WTC11 (cell line): ENCODE data around the gene TRPM2. TPM values are rescaled to one million over a fixed set of nuclear protein-coding genes. Genes with fewer than 3 reads are reported as not detected.

ENCODE experiments used
- ATAC-seq: fragments of 200-7000 bp; cut with Tn5 transposase; 2 replicates; pipeline ENCODE4 v1.10.0; 2021; ENCODE audit warnings: mild to moderate bottlenecking, moderate library complexity
- CTCF ChIA-PET: fragments of 300-600 bp; sonication (Branson Sonifier 250); formaldehyde crosslinking; loops from one replicate; lab custom pipeline; 2021; ENCODE audit warnings: antibody characterized with exemption; lab: Charles Lee
- POLR2A ChIA-PET: fragments of 350-600 bp; sonication (Branson Sonifier 250); formaldehyde crosslinking; loops from one replicate; lab custom pipeline; 2021; ENCODE audit warnings: antibody characterized with exemption; lab: Charles Lee
- DNase-seq: peaks from one replicate; pipeline ENCODE4 v3.0.0; 2021; ENCODE audit warnings: low spot score
- H3K27ac Mint-ChIP-seq: 2 replicates; pipeline ENCODE4 v1.8.0; 2021; ENCODE audit warnings: mixed read lengths
- H3K27me3 Mint-ChIP-seq: 2 replicates; pipeline ENCODE4 v1.8.0; 2021; ENCODE audit warnings: low read depth, mild to moderate bottlenecking, moderate library complexity, mixed read lengths
- H3K36me3 Mint-ChIP-seq: 2 replicates; pipeline ENCODE4 v1.8.0; 2021; ENCODE audit warnings: mixed read lengths
- H3K4me1 Mint-ChIP-seq: 2 replicates; pipeline ENCODE4 v1.8.0; 2022; ENCODE audit warnings: mixed read lengths
- H3K4me3 Mint-ChIP-seq: 2 replicates; pipeline ENCODE4 v1.8.0; 2021; ENCODE audit warnings: mild to moderate bottlenecking, moderate library complexity, mixed read lengths
- H3K9me3 Mint-ChIP-seq: 2 replicates; pipeline ENCODE4 v1.8.0; 2021; ENCODE audit warnings: mixed read lengths
- CREM ChIP-seq: sonication (generic); formaldehyde crosslinking; IDR thresholded peaks from 2 replicates; pipeline ENCODE4 v1.8.1; 2022; ENCODE audit warnings: mild to moderate bottlenecking, missing genetic modification reagents, moderate library complexity
- ELF4 ChIP-seq: sonication (generic); formaldehyde crosslinking; IDR thresholded peaks from 2 replicates; pipeline ENCODE4 v1.8.1; 2022; ENCODE audit warnings: low read depth, mild to moderate bottlenecking, moderate library complexity, missing genetic modification reagents
- ESRRA ChIP-seq: sonication (generic); formaldehyde crosslinking; IDR thresholded peaks from 2 replicates; pipeline ENCODE4 v1.8.1; 2022; ENCODE audit warnings: mild to moderate bottlenecking, missing genetic modification reagents, borderline replicate concordance
- ETV6 ChIP-seq: sonication (generic); formaldehyde crosslinking; IDR thresholded peaks from 2 replicates; pipeline ENCODE4 v1.8.1; 2022; ENCODE audit warnings: mild to moderate bottlenecking, missing genetic modification reagents
- GABPB1 ChIP-seq: sonication (generic); formaldehyde crosslinking; IDR thresholded peaks from 2 replicates; pipeline ENCODE4 v1.8.1; 2023; ENCODE audit warnings: mild to moderate bottlenecking, missing genetic modification reagents
- HMGXB4 ChIP-seq: sonication (generic); formaldehyde crosslinking; IDR thresholded peaks from 2 replicates; pipeline ENCODE4 v1.8.1; 2023; ENCODE audit warnings: mild to moderate bottlenecking, moderate library complexity, missing genetic modification reagents
- MAX ChIP-seq: sonication (generic); formaldehyde crosslinking; IDR thresholded peaks from 2 replicates; pipeline ENCODE4 v1.8.0; 2022; ENCODE audit warnings: mild to moderate bottlenecking, missing genetic modification reagents
- NFYB ChIP-seq: sonication (generic); formaldehyde crosslinking; conservative IDR thresholded peaks from 2 replicates; pipeline ENCODE4 v1.8.0; 2022; ENCODE audit warnings: low read depth, missing genetic modification reagents
- NR1H2 ChIP-seq: sonication (generic); formaldehyde crosslinking; IDR thresholded peaks from 2 replicates; pipeline ENCODE4 v1.9.0; 2021; ENCODE audit warnings: mild to moderate bottlenecking, moderate library complexity, missing genetic modification reagents
- PRRX2 ChIP-seq: fragments of 250-450 bp; sonication (Bioruptor Pico); IDR thresholded peaks from 2 replicates; pipeline ENCODE4 v1.8.0; 2021; ENCODE audit warnings: mild to moderate bottlenecking
- ZNF232 ChIP-seq: sonication (generic); formaldehyde crosslinking; IDR thresholded peaks from 2 replicates; pipeline ENCODE4 v1.8.0; 2022; ENCODE audit warnings: mild to moderate bottlenecking, missing genetic modification reagents
- ZNF423 ChIP-seq: fragments of 250-450 bp; sonication (Bioruptor Pico); IDR thresholded peaks from 2 replicates; pipeline ENCODE4 v2.1.2; 2022; ENCODE audit warnings: mild to moderate bottlenecking, moderate library complexity
- ZNF512 ChIP-seq: sonication (generic); formaldehyde crosslinking; IDR thresholded peaks from 2 replicates; pipeline ENCODE4 v1.8.1; 2022; ENCODE audit warnings: missing genetic modification reagents, borderline replicate concordance
- total RNA-seq: library from RNA; stranded (reverse); gene quantifications from 3 replicates; pipeline ENCODE4 v1.2.3, GENCODE V29; 2021
- TF ChIP-seq, protein P1 (sequence below): sonication (generic); formaldehyde crosslinking; IDR thresholded peaks from 2 replicates; pipeline ENCODE4 v1.8.1; 2023; ENCODE audit warnings: mild to moderate bottlenecking, missing genetic modification reagents, borderline replicate concordance
- TF ChIP-seq, protein P2 (sequence below): sonication (generic); formaldehyde crosslinking; IDR thresholded peaks from 2 replicates; pipeline ENCODE4 v1.8.1; 2023; ENCODE audit warnings: mild to moderate bottlenecking, missing genetic modification reagents
- TF ChIP-seq, protein P3 (sequence below): fragments of 250-450 bp; sonication (Bioruptor Pico); conservative IDR thresholded peaks from 2 replicates; pipeline ENCODE4 v1.9.0; 2021; ENCODE audit warnings: mild to moderate bottlenecking
- TF ChIP-seq, protein P4 (sequence below): sonication (generic); formaldehyde crosslinking; IDR thresholded peaks from 2 replicates; pipeline ENCODE4 v1.8.1; 2023; ENCODE audit warnings: mild to moderate bottlenecking, missing genetic modification reagents, moderate library complexity
- TF ChIP-seq, protein P5 (sequence below): sonication (generic); formaldehyde crosslinking; IDR thresholded peaks from 2 replicates; pipeline ENCODE4 v1.8.1; 2022; ENCODE audit warnings: mild to moderate bottlenecking, missing genetic modification reagents, moderate library complexity, borderline replicate concordance
- TF ChIP-seq, protein P6 (sequence below): sonication (generic); formaldehyde crosslinking; IDR thresholded peaks from 2 replicates; pipeline ENCODE4 v1.8.1; 2023; ENCODE audit warnings: mild to moderate bottlenecking, missing genetic modification reagents

Gene TRPM2
- total RNA-seq, 1 experiment from 2014 or later, result 0.92 TPM

- TF ChIP-seq, protein P1, sequence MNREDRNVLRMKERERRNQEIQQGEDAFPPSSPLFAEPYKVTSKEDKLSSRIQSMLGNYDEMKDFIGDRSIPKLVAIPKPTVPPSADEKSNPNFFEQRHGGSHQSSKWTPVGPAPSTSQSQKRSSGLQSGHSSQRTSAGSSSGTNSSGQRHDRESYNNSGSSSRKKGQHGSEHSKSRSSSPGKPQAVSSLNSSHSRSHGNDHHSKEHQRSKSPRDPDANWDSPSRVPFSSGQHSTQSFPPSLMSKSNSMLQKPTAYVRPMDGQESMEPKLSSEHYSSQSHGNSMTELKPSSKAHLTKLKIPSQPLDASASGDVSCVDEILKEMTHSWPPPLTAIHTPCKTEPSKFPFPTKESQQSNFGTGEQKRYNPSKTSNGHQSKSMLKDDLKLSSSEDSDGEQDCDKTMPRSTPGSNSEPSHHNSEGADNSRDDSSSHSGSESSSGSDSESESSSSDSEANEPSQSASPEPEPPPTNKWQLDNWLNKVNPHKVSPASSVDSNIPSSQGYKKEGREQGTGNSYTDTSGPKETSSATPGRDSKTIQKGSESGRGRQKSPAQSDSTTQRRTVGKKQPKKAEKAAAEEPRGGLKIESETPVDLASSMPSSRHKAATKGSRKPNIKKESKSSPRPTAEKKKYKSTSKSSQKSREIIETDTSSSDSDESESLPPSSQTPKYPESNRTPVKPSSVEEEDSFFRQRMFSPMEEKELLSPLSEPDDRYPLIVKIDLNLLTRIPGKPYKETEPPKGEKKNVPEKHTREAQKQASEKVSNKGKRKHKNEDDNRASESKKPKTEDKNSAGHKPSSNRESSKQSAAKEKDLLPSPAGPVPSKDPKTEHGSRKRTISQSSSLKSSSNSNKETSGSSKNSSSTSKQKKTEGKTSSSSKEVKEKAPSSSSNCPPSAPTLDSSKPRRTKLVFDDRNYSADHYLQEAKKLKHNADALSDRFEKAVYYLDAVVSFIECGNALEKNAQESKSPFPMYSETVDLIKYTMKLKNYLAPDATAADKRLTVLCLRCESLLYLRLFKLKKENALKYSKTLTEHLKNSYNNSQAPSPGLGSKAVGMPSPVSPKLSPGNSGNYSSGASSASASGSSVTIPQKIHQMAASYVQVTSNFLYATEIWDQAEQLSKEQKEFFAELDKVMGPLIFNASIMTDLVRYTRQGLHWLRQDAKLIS (CRISPR knock-in tag), result no peak
- no peak for TF ChIP-seq NFYB (CRISPR knock-in tag)
- no peak for TF ChIP-seq GABPB1 (CRISPR knock-in tag)
- no peak for TF ChIP-seq CREM (CRISPR knock-in tag)
- TF ChIP-seq ESRRA (CRISPR knock-in tag), result no peak
- TF ChIP-seq, protein P2, sequence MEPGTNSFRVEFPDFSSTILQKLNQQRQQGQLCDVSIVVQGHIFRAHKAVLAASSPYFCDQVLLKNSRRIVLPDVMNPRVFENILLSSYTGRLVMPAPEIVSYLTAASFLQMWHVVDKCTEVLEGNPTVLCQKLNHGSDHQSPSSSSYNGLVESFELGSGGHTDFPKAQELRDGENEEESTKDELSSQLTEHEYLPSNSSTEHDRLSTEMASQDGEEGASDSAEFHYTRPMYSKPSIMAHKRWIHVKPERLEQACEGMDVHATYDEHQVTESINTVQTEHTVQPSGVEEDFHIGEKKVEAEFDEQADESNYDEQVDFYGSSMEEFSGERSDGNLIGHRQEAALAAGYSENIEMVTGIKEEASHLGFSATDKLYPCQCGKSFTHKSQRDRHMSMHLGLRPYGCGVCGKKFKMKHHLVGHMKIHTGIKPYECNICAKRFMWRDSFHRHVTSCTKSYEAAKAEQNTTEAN (CRISPR knock-in tag), result no peak
- TF ChIP-seq ZNF512 (CRISPR knock-in tag), result no peak
Observed at GRCh38 chr21:44429894-44430293, 76.5 kb downstream of the TRPM2 start (continued).

DNA sequence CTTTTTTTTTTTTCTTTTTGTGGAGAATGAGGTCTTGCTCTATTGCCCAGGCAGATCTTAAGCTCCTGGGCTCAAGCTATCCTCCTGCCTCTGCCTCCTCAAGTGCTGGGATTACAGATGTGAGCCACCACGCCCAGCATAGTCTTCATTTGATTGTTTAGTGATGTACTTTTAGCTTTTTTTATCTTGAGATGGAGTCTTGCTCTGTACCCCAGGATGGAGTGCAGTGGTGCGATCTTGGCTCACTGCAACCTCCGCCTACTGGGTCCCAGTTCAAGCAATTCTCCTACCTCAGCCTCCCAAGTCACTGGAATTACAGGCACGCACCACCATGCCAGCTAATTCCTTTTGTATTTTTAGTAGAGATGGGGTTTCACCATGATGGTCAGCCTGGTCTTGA lies 77.9 kb downstream of the TRPM2 start:
- POLR2A ChIA-PET, result interaction anchor here (0.7 kb wide), 1 partner anchor 13 kb away, joined by 3 read pairs; no protein-coding TSS in a partner anchor
- TF ChIP-seq, protein P3, sequence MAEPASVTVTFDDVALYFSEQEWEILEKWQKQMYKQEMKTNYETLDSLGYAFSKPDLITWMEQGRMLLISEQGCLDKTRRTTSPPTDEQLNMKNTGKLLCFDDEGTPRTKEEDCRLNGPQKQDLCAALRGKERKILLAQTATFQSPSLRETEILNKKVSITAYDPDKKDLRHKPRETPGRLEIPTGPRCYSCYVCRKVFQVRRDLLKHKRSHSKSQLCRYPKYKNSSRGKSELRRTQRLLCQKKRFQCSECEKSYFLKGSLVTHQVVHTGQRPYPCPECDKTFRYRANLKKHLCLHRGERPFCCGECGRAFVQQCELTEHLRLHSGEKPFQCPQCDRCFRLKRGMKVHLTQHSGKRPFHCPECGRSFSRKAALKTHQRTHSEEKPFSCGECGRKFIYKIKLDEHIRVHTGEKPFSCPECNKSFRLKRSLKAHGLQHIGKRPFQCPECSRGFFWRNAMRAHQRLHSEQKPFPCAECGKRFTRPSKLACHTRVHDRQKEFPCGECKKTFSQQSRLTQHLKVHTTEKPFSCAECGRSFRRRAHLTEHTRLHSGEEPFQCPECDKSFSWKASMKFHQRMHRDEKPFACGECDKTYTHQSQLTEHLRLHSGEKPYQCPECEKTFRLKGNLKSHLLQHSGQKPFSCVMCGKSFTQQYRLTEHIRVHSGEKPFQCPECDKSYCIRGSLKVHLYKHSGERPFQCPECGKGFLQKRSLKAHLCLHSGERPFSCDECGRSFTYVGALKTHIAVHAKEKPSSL, result no peak
- TF ChIP-seq, protein P4, sequence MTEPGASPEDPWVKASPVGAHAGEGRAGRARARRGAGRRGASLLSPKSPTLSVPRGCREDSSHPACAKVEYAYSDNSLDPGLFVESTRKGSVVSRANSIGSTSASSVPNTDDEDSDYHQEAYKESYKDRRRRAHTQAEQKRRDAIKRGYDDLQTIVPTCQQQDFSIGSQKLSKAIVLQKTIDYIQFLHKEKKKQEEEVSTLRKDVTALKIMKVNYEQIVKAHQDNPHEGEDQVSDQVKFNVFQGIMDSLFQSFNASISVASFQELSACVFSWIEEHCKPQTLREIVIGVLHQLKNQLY (CRISPR knock-in tag), result no peak
- TF ChIP-seq, protein P5, sequence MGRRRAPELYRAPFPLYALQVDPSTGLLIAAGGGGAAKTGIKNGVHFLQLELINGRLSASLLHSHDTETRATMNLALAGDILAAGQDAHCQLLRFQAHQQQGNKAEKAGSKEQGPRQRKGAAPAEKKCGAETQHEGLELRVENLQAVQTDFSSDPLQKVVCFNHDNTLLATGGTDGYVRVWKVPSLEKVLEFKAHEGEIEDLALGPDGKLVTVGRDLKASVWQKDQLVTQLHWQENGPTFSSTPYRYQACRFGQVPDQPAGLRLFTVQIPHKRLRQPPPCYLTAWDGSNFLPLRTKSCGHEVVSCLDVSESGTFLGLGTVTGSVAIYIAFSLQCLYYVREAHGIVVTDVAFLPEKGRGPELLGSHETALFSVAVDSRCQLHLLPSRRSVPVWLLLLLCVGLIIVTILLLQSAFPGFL (CRISPR knock-in tag), result no peak
- TF ChIP-seq, protein P6, sequence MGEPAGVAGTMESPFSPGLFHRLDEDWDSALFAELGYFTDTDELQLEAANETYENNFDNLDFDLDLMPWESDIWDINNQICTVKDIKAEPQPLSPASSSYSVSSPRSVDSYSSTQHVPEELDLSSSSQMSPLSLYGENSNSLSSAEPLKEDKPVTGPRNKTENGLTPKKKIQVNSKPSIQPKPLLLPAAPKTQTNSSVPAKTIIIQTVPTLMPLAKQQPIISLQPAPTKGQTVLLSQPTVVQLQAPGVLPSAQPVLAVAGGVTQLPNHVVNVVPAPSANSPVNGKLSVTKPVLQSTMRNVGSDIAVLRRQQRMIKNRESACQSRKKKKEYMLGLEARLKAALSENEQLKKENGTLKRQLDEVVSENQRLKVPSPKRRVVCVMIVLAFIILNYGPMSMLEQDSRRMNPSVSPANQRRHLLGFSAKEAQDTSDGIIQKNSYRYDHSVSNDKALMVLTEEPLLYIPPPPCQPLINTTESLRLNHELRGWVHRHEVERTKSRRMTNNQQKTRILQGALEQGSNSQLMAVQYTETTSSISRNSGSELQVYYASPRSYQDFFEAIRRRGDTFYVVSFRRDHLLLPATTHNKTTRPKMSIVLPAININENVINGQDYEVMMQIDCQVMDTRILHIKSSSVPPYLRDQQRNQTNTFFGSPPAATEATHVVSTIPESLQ, result no peak
- no peak for TF ChIP-seq HMGXB4 (CRISPR knock-in tag)
- TF ChIP-seq ELF4 (CRISPR knock-in tag), result no peak
- no peak for TF ChIP-seq ZNF423
- TF ChIP-seq PRRX2 (CRISPR knock-in tag), result no peak
- no peak for TF ChIP-seq MAX (CRISPR knock-in tag)
- TF ChIP-seq ZNF232 (CRISPR knock-in tag), result no peak
- TF ChIP-seq NR1H2 (CRISPR knock-in tag), result no peak
- no peak for TF ChIP-seq ETV6 (CRISPR knock-in tag)

More for the DNA sequence above, 77.9 kb downstream of the TRPM2 start:
- DNase-seq (no peak), ATAC-seq (no peak)
- H3K36me3 Mint-ChIP-seq, result peaks cover 9% of the 10 kb centered on the region; the same call in 1 of the 2 replicates
- no peak overlapping the region for H3K4me3 Mint-ChIP-seq
- peaks cover 21% of the 10 kb centered on the region for H3K9me3 Mint-ChIP-seq
- H3K27ac Mint-ChIP-seq, result no peak overlapping the region
- CTCF ChIA-PET, result no interaction called here
- no peaks in the 10 kb centered on the region for H3K27me3 Mint-ChIP-seq
- H3K4me1 Mint-ChIP-seq, result no peaks in the 10 kb centered on the region
